ENCODE results near the gene RBKS. TPM values are rescaled to one million over a fixed set of nuclear protein-coding genes. Genes with fewer than 3 reads are reported as not detected.
A peak's percentile ranks its signal among the peaks of the same experiment; 100 is the strongest.

The RBKS gene
- polyA plus RNA-seq, 1 of the 3 experiments (the other 2 are of a cell fraction): 7.4 TPM

- no peaks in the 10 kb centered on the region for H3K36me3 ChIP-seq (replicated peaks in 1 of 2; ENCODE audit: control insufficient read depth in 1 of 2, insufficient read depth in 2 of 2, low read length in 1 of 2)
- no peak overlapping the region for H3K9ac ChIP-seq
- no peak for TF ChIP-seq TAF1 (IDR thresholded peaks at IDR 0.05; ENCODE audit: borderline replicate concordance, low read depth, low read length)
- TF ChIP-seq IRF3 (IDR thresholded peaks at IDR 0.05; ENCODE audit: low read depth, low read length): no peak
- DNase-seq: no peak
- no peaks in the 10 kb centered on the region for H4K20me1 ChIP-seq (ENCODE audit: insufficient read depth)
- H3K4me2 ChIP-seq: no peak overlapping the region; the same call in 1 of the 2 replicates
- peaks cover 21% of the 10 kb centered on the region for H3F3A ChIP-seq (replicated peaks; ENCODE audit: insufficient read depth)
- no peaks in the 10 kb centered on the region for H3K27me3 ChIP-seq (ENCODE audit: insufficient read depth)
- WGBS (ENCODE audit: low lambda C conversion rate): 97% methylated on average over 2 of the region's 2 CpGs
- H3K27ac ChIP-seq (ENCODE audit: low read depth in 2 of 2, low read length in 1 of 2): no peak overlapping the region
- no peaks in the 10 kb centered on the region for H3K9me2 ChIP-seq
- CTCF ChIA-PET: interaction anchor here (1.1 to 3.0 kb wide), 6 partner anchors 12 to 588 kb away, joined by 3 to 10 read pairs (median 4); no protein-coding TSS in a partner anchor
- peaks cover 0 to 18% of the 10 kb centered on the region in 2 experiments; a peak in 1 of 4 replicates for H3K4me1 ChIP-seq (ENCODE audit: control insufficient read depth in 1 of 2, insufficient read depth in 2 of 2, low read depth in 1 of 2, low read length in 1 of 2)
- H3K4me3 ChIP-seq (ENCODE audit: low read depth in 2 of 2, low read length in 1 of 2): no peak overlapping the region
- no peaks in the 10 kb centered on the region for H3K9me3 ChIP-seq
- H2AFZ ChIP-seq (ENCODE audit: low read depth): no peak overlapping the region
- no peaks in the 10 kb centered on the region for H3K79me2 ChIP-seq (ENCODE audit: insufficient read depth)
- POLR2A ChIA-PET: no interaction called here
These were observed 81.8 kb downstream of the RBKS start for GRCh38 chr2:27808418-27808817.

GRCh38 chr2:27807476-27807875 lies 82.7 kb downstream of the RBKS start:
- H3K36me3 ChIP-seq (replicated peaks in 1 of 2; ENCODE audit: control insufficient read depth in 1 of 2, insufficient read depth in 2 of 2, low read length in 1 of 2): no peaks in the 10 kb centered on the region
- H3K79me2 ChIP-seq (ENCODE audit: insufficient read depth): no peaks in the 10 kb centered on the region
- CTCF ChIA-PET: interaction anchor here (0.7 to 1.8 kb wide), 22 partner anchors 9 to 595 kb away, joined by 3 to 8 read pairs (median 4); partner anchors contain the start of gene RBKS
- H3K27ac ChIP-seq (ENCODE audit: low read depth in 2 of 2, low read length in 1 of 2): no peak overlapping the region
- H3K4me1 ChIP-seq (ENCODE audit: control insufficient read depth in 1 of 2, insufficient read depth in 2 of 2, low read depth in 1 of 2, low read length in 1 of 2): peaks cover 0 to 18% of the 10 kb centered on the region in 2 experiments; a peak in 1 of 4 replicates
- WGBS (ENCODE audit: low lambda C conversion rate): 90% methylated on average over 4 of the region's 4 CpGs
- H2AFZ ChIP-seq (ENCODE audit: low read depth): no peak overlapping the region
- TF ChIP-seq TAF1 (IDR thresholded peaks at IDR 0.05; ENCODE audit: borderline replicate concordance, low read depth, low read length) (no peak), ZBTB33 (IDR thresholded peaks at IDR 0.05; ENCODE audit: borderline replicate concordance, low read depth) (no peak), EZH2phosphoT487 (IDR thresholded peaks at IDR 0.05; ENCODE audit: borderline replicate concordance, low read depth) (no peak), REST (IDR thresholded peaks at IDR 0.05; ENCODE audit: low read depth, low read length) (no peak), ELF1 (IDR thresholded peaks at IDR 0.05) (no peak), FOSL2 (IDR thresholded peaks at IDR 0.05; ENCODE audit: borderline replicate concordance, low read depth) (no peak), FOXJ3 (CRISPR knock-in tag; IDR thresholded peaks at IDR 0.05) (no peak), GATA2 (CRISPR knock-in tag; IDR thresholded peaks at IDR 0.05) (no peak), CTCF (IDR thresholded peaks at IDR 0.05) (peak; percentile 68), NFIC (IDR thresholded peaks at IDR 0.05; ENCODE audit: borderline replicate concordance) (no peak), TEAD4 (IDR thresholded peaks at IDR 0.05; ENCODE audit: borderline replicate concordance, insufficient read depth) (no peak), RAD21 (IDR thresholded peaks at IDR 0.05; ENCODE audit: low read length) (peak; percentile 65), NRF1 (IDR thresholded peaks at IDR 0.05; ENCODE audit: low read depth, low read length) (no peak), MEF2A (IDR thresholded peaks at IDR 0.05; ENCODE audit: borderline replicate concordance, low read depth) (no peak), EP300 (IDR thresholded peaks at IDR 0.05; ENCODE audit: borderline replicate concordance in 1 of 2, low read depth in 1 of 2, low read length in 1 of 2) (no peak), TCF12 (IDR thresholded peaks at IDR 0.05) (no peak), RFX5 (IDR thresholded peaks at IDR 0.05; ENCODE audit: low read length) (no peak), SMC3 (IDR thresholded peaks at IDR 0.05; ENCODE audit: low read depth, low read length) (peak; percentile 66)
- peaks cover 21% of the 10 kb centered on the region for H3F3A ChIP-seq (replicated peaks; ENCODE audit: insufficient read depth)
- POLR2A ChIA-PET: no interaction called here
- no peaks in the 10 kb centered on the region for H3K27me3 ChIP-seq (ENCODE audit: insufficient read depth)
- no peaks in the 10 kb centered on the region for H3K9me2 ChIP-seq
- H3K4me2 ChIP-seq: no peak overlapping the region
- no peaks in the 10 kb centered on the region for H3K9me3 ChIP-seq
- no peaks in the 10 kb centered on the region for H4K20me1 ChIP-seq (ENCODE audit: insufficient read depth)
- no peak overlapping the region for H3K4me3 ChIP-seq (ENCODE audit: low read depth in 2 of 2, low read length in 1 of 2)
- H3K9ac ChIP-seq: no peak overlapping the region
- peak; percentile 38 for DNase-seq

Data from SK-N-SH (cell line).